Neural cell (in vitro differentiated cells): ENCODE data around the gene ST8SIA6. TPM values are rescaled to one million over a fixed set of nuclear protein-coding genes. Genes with fewer than 3 reads are reported as not detected.

Experiments
- H2AFZ ChIP-seq: fragments of 200-600, 300-800 bp; sonication (generic), shearing (Covaris generic); 2 replicates; pipeline ENCODE4 v1.6.0; 2014; ENCODE audit warnings: low read depth, mild to moderate bottlenecking, antibody characterized with exemption, low read length, moderate library complexity
- H3F3A ChIP-seq: fragments of 200-600 bp; shearing (Covaris generic); 2 replicates; pipeline ENCODE4 v1.6.1; 2016; ENCODE audit warnings: mild to moderate bottlenecking, moderate library complexity, mixed read lengths, antibody characterized with exemption, low read length; ENCODE audit not compliant: insufficient read depth, poor library complexity, severe bottlenecking
- H3K27ac ChIP-seq: fragments of 200-600, 300-800 bp; sonication (generic), shearing (Covaris generic); 2 replicates; pipeline ENCODE4 v1.5.1; 2014; ENCODE audit warnings: mild to moderate bottlenecking, low read length, moderate library complexity
- H3K27me3 ChIP-seq: fragments of 300-800, 200-600 bp; sonication (generic), shearing (Covaris generic); 2 replicates; pipeline ENCODE4 v1.6.0; 2014; ENCODE audit warnings: mild to moderate bottlenecking, low read depth, low read length, moderate library complexity; ENCODE audit not compliant: insufficient read depth
- H3K36me3 ChIP-seq: fragments of 300-800, 200-600 bp; sonication (generic), shearing (Covaris generic); 2 replicates; pipeline ENCODE4 v1.5.1; 2014; ENCODE audit warnings: mild to moderate bottlenecking, antibody characterized with exemption, low read length, moderate library complexity; ENCODE audit not compliant: insufficient read depth
- H3K4me2 ChIP-seq: fragments of 300-800, 200-600 bp; sonication (generic), shearing (Covaris generic); 2 replicates; pipeline ENCODE4 v1.6.0; 2014; ENCODE audit warnings: mild to moderate bottlenecking, low read length
- H3K4me3 ChIP-seq: fragments of 300-800, 200-600 bp; sonication (generic), shearing (Covaris generic); 2 replicates; pipeline ENCODE4 v1.5.1; 2014; ENCODE audit warnings: mild to moderate bottlenecking, low read length, moderate library complexity
- H3K79me2 ChIP-seq: fragments of 200-600 bp; shearing (Covaris generic); replicated peaks from 2 replicates; pipeline ENCODE4 v1.6.0; 2014; ENCODE audit warnings: mild to moderate bottlenecking, low read length, moderate library complexity; ENCODE audit not compliant: insufficient read depth
- H3K9ac ChIP-seq: fragments of 300-800, 200-600 bp; sonication (generic), shearing (Covaris generic); 2 replicates; pipeline ENCODE4 v1.6.1; 2016; ENCODE audit warnings: mild to moderate bottlenecking, low read length, mixed read lengths
- H3K9me2 ChIP-seq: fragments of 200-600 bp; shearing (Covaris generic); 2 replicates; pipeline ENCODE4 v1.6.1; 2016; ENCODE audit warnings: mild to moderate bottlenecking, low read length, mixed read lengths; ENCODE audit not compliant: insufficient read depth
- H3K9me3 ChIP-seq: fragments of 200-600, 300-800 bp; sonication (generic), shearing (Covaris generic); 2 replicates; pipeline ENCODE4 v1.6.1; 2016; ENCODE audit warnings: mild to moderate bottlenecking, mixed run types, low read length, moderate library complexity, mixed read lengths
- H4K20me1 ChIP-seq: fragments of 200-600 bp; shearing (Covaris generic); 2 replicates; pipeline ENCODE4 v1.6.1; 2016; ENCODE audit warnings: mild to moderate bottlenecking, mixed run types; ENCODE audit not compliant: insufficient read depth
- EP300 ChIP-seq: fragments of 450-650 bp; conservative IDR thresholded peaks from 2 replicates; pipeline ENCODE4 v1.6.1; 2014; ENCODE audit warnings: antibody characterized with exemption, mild to moderate bottlenecking, moderate library complexity; ENCODE audit not compliant: poor library complexity, severe bottlenecking
- EZH2 ChIP-seq: fragments of 200-600, 300-800 bp; shearing (Covaris generic), sonication (generic); IDR thresholded peaks from 2 replicates; pipeline ENCODE4 v1.6.1; 2014; ENCODE audit warnings: antibody characterized with exemption, low read length, borderline replicate concordance, mild to moderate bottlenecking; ENCODE audit not compliant: insufficient read depth, poor library complexity, severe bottlenecking
- MXI1 ChIP-seq: fragments of 450-650 bp; conservative IDR thresholded peaks from 2 replicates; pipeline ENCODE4 v1.6.1; 2014; ENCODE audit warnings: antibody characterized with exemption, mild to moderate bottlenecking; ENCODE audit not compliant: poor library complexity, severe bottlenecking
- POLR2AphosphoS5 ChIP-seq: IDR thresholded peaks from 2 replicates; pipeline ENCODE4 v1.6.1; 2012
- RAD21 ChIP-seq: fragments of 450-650 bp; conservative IDR thresholded peaks from 2 replicates; pipeline ENCODE4 v1.6.1; 2014; ENCODE audit warnings: antibody characterized with exemption, mild to moderate bottlenecking, moderate library complexity
- SMC3 ChIP-seq: fragments of 450-650 bp; conservative IDR thresholded peaks from 2 replicates; pipeline ENCODE4 v1.6.1; 2014; ENCODE audit warnings: antibody characterized with exemption, mild to moderate bottlenecking, moderate library complexity; ENCODE audit not compliant: poor library complexity
- TAF1 ChIP-seq: IDR thresholded peaks from 2 replicates; pipeline ENCODE4 v1.6.1; 2012; ENCODE audit warnings: low read depth
- polyA minus RNA-seq: library from RNA; depleted of rRNA, polyadenylated mRNA; stranded (reverse); fragments of >200 nt; gene quantifications from 2 replicates; pipeline ENCODE4 v1.2.3, GENCODE V29; 2014
- polyA plus RNA-seq: library from polyadenylated mRNA; depleted of rRNA; stranded (reverse); fragments of >200 nt; gene quantifications from 2 replicates; pipeline ENCODE4 v1.2.3, GENCODE V29; 2014
- TF ChIP-seq, protein P1 (sequence below): fragments of 450-650 bp; IDR thresholded peaks from 2 replicates; pipeline ENCODE4 v1.5.1; 2014; ENCODE audit warnings: antibody characterized with exemption, mild to moderate bottlenecking, moderate library complexity; ENCODE audit not compliant: poor library complexity, severe bottlenecking
- TF ChIP-seq, protein P2 (sequence below): IDR thresholded peaks from 2 replicates; pipeline ENCODE4 v1.6.1; 2012; ENCODE audit warnings: borderline replicate concordance

The ST8SIA6 gene
- polyA plus RNA-seq (0.20 and 0.41 TPM in 2 replicates), polyA minus RNA-seq (1.2 and 1.3 TPM in 2 replicates)

- Histone ChIP-seq H3K27me3 (peaks cover 44% of the 10 kb centered on the region), H3F3A (no peaks in the 10 kb centered on the region)
These were observed at the start of gene ST8SIA6 for GRCh38 chr10:17454161-17455014. Gene ST8SIA6 (minus strand): TSS chr10:17454595. CDS start chr10:17454255, 340 bp downstream.

GRCh38 chr10:17503795-17504194, 49.4 kb upstream of the ST8SIA6 start:
- H3K36me3 ChIP-seq = no peaks in the 10 kb centered on the region
- H3K27me3 ChIP-seq = no peaks in the 10 kb centered on the region
- no peaks in the 10 kb centered on the region for H3K9me3 ChIP-seq
- no peaks in the 10 kb centered on the region for H3F3A ChIP-seq
- no peaks in the 10 kb centered on the region for H3K9me2 ChIP-seq
- H3K27ac ChIP-seq = no peak overlapping the region
- H3K79me2 ChIP-seq = no peaks in the 10 kb centered on the region
- no peak overlapping the region for H3K4me2 ChIP-seq
- no peaks in the 10 kb centered on the region for H4K20me1 ChIP-seq
- no peak overlapping the region for H2AFZ ChIP-seq
- no peak overlapping the region for H3K9ac ChIP-seq
- H3K4me3 ChIP-seq = no peak overlapping the region
- TF ChIP-seq RAD21 (no peak), POLR2AphosphoS5 (no peak), SMC3 (no peak), MXI1 (no peak), EP300 (no peak), EZH2 (no peak)
- TF ChIP-seq, protein P1, sequence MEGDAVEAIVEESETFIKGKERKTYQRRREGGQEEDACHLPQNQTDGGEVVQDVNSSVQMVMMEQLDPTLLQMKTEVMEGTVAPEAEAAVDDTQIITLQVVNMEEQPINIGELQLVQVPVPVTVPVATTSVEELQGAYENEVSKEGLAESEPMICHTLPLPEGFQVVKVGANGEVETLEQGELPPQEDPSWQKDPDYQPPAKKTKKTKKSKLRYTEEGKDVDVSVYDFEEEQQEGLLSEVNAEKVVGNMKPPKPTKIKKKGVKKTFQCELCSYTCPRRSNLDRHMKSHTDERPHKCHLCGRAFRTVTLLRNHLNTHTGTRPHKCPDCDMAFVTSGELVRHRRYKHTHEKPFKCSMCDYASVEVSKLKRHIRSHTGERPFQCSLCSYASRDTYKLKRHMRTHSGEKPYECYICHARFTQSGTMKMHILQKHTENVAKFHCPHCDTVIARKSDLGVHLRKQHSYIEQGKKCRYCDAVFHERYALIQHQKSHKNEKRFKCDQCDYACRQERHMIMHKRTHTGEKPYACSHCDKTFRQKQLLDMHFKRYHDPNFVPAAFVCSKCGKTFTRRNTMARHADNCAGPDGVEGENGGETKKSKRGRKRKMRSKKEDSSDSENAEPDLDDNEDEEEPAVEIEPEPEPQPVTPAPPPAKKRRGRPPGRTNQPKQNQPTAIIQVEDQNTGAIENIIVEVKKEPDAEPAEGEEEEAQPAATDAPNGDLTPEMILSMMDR = no peak
- TF ChIP-seq, protein P2, sequence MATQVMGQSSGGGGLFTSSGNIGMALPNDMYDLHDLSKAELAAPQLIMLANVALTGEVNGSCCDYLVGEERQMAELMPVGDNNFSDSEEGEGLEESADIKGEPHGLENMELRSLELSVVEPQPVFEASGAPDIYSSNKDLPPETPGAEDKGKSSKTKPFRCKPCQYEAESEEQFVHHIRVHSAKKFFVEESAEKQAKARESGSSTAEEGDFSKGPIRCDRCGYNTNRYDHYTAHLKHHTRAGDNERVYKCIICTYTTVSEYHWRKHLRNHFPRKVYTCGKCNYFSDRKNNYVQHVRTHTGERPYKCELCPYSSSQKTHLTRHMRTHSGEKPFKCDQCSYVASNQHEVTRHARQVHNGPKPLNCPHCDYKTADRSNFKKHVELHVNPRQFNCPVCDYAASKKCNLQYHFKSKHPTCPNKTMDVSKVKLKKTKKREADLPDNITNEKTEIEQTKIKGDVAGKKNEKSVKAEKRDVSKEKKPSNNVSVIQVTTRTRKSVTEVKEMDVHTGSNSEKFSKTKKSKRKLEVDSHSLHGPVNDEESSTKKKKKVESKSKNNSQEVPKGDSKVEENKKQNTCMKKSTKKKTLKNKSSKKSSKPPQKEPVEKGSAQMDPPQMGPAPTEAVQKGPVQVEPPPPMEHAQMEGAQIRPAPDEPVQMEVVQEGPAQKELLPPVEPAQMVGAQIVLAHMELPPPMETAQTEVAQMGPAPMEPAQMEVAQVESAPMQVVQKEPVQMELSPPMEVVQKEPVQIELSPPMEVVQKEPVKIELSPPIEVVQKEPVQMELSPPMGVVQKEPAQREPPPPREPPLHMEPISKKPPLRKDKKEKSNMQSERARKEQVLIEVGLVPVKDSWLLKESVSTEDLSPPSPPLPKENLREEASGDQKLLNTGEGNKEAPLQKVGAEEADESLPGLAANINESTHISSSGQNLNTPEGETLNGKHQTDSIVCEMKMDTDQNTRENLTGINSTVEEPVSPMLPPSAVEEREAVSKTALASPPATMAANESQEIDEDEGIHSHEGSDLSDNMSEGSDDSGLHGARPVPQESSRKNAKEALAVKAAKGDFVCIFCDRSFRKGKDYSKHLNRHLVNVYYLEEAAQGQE = no peak

More at GRCh38 chr10:17454161-17455014, at the start of gene ST8SIA6:
- Histone ChIP-seq H3K27ac (no peak within 1 kb of the TSS), H3K9me3 (no peaks in the 10 kb centered on the region), H3K36me3 (no peaks in the 10 kb centered on the region), H3K79me2 (no peaks in the 10 kb centered on the region), H3K4me2 (peak within 1 kb of the TSS; percentile 56), H2AFZ (no peak within 1 kb of the TSS), H3K9ac (peak within 1 kb of the TSS; percentile 35), H3K9me2 (no peaks in the 10 kb centered on the region), H4K20me1 (no peaks in the 10 kb centered on the region), H3K4me3 (peak within 1 kb of the TSS; percentile 73)
- TF ChIP-seq POLR2AphosphoS5 (no peak), MXI1 (peak; percentile 35), EZH2 (no peak), SMC3 (peak; percentile 22), EP300 (no peak), TAF1 (no peak), RAD21 (no peak)
- TF ChIP-seq, protein P2 = no peak
- TF ChIP-seq, protein P1 = peak; percentile 49
